ENCODE data around the gene RBBP4.
A peak's percentile ranks its signal among the peaks of the same experiment; 100 is the strongest.
"Not testable (repeated sequence)": the region's sequence is repeated elsewhere in the genome, so short reads cannot be mapped to it uniquely, and the experiment has no call there.

RBBP4 gene

GRCh38 chr1:32665915-32666314 is 14.9 kb downstream of the RBBP4 start:
- no peak for DNase-seq (ENCODE audit: low read depth)
- no peak for TF ChIP-seq CTCF (IDR thresholded peaks at IDR 0.05; ENCODE audit: low read length, missing control alignments)
- no peak overlapping the region for H3K4me3 ChIP-seq (replicated peaks; ENCODE audit: low read depth, low read length)

- no peak for TF ChIP-seq CTCF (IDR thresholded peaks at IDR 0.05; ENCODE audit: low read length, missing control alignments)
- H3K4me3 ChIP-seq (replicated peaks; ENCODE audit: low read depth, low read length), result no peak overlapping the region
- DNase-seq (ENCODE audit: low read depth), result peak; percentile 9
These were observed 16.0 kb downstream of the RBBP4 start for GRCh38 chr1:32666901-32667566.

- not testable (repeated sequence) for H3K4me3 ChIP-seq (replicated peaks; ENCODE audit: low read depth, low read length); DNase-seq (ENCODE audit: low read depth)
These were observed 17.7 kb downstream of the RBBP4 start for GRCh38 chr1:32668716-32669115.

GRCh38 chr1:32676945-32677344 is 25.9 kb downstream of the RBBP4 start:
- DNase-seq (ENCODE audit: low read depth), result no peak
- no peak overlapping the region for H3K4me3 ChIP-seq (replicated peaks; ENCODE audit: low read depth, low read length)
- TF ChIP-seq CTCF (IDR thresholded peaks at IDR 0.05; ENCODE audit: low read length, missing control alignments), result no peak

- H3K4me3 ChIP-seq (replicated peaks; ENCODE audit: low read depth, low read length); DNase-seq (ENCODE audit: low read depth): not testable (repeated sequence)
These were observed 29.0 kb downstream of the RBBP4 start for GRCh38 chr1:32679993-32680392.

GRCh38 chr1:32680642-32681041 is 29.6 kb downstream of the RBBP4 start:
- TF ChIP-seq CTCF (IDR thresholded peaks at IDR 0.05; ENCODE audit: low read length, missing control alignments), result no peak
- H3K4me3 ChIP-seq (replicated peaks; ENCODE audit: low read depth, low read length), result no peak overlapping the region
- no peak for DNase-seq (ENCODE audit: low read depth)

GRCh38 chr1:32681509-32681908 is 30.5 kb downstream of the RBBP4 start:
- TF ChIP-seq CTCF (IDR thresholded peaks at IDR 0.05; ENCODE audit: low read length, missing control alignments), result no peak
- H3K4me3 ChIP-seq (replicated peaks; ENCODE audit: low read depth, low read length), result no peak overlapping the region
- peak; percentile 53 for DNase-seq (ENCODE audit: low read depth)

GRCh38 chr1:32681999-32682398 is 31.0 kb downstream of the RBBP4 start:
- no peak for DNase-seq (ENCODE audit: low read depth)
- no peak for TF ChIP-seq CTCF (IDR thresholded peaks at IDR 0.05; ENCODE audit: low read length, missing control alignments)

More at GRCh38 chr1:32681999-32682398, 31.0 kb downstream of the RBBP4 start:
- H3K4me3 ChIP-seq (replicated peaks; ENCODE audit: low read depth, low read length), result no peak overlapping the region
